ENCODE measurements around the gene MEX3C. TPM values are rescaled to one million over a fixed set of nuclear protein-coding genes. Genes with fewer than 3 reads are reported as not detected.

The MEX3C gene
- total RNA-seq, 1 experiment from 2014 or later, result 15.8 TPM

DNA sequence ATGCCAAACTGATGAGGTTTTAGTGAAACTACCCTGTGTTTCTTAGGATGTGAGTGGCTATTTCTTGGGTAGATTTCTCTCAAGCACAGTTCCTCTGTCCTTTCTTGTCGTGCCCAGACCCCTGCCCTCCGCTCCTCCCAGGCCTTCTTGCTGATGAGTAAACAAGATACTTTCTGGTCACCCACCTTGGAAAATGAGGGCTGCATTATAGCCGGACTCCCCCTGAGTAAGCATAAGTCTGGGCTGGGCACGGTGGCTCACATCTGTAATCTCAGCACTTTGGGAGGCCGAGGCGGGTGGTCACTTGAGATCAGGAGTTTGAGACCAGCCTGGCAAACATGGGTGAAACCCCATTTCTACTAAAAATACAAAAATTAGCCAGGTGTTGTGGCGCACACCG is 58.5 kb downstream of the MEX3C start:
- no peak overlapping the region for H2AFZ ChIP-seq (ENCODE audit: low read length)
- no peak overlapping the region for H3K4me3 ChIP-seq (ENCODE audit: low read length)
- H4K20me1 ChIP-seq (ENCODE audit: low read length), result no peaks in the 10 kb centered on the region
- no peaks in the 10 kb centered on the region for H3K36me3 ChIP-seq (ENCODE audit: low read depth, low read length)
- no peaks in the 10 kb centered on the region for H3K9me3 ChIP-seq (ENCODE audit: low read length)
- H3K27ac ChIP-seq (ENCODE audit: low read length), result no peak overlapping the region
- POLR2A ChIA-PET (ENCODE audit: unreplicated experiment), result no interaction called here
- intact Hi-C loops (cut with micrococcal nuclease), result no loop called here
- no TSS peak for BruUV-seq (replicated peaks)
- CTCF ChIA-PET, result no interaction called here
- no peak overlapping the region for H3K9ac ChIP-seq (ENCODE audit: low read length)
- no peak overlapping the region for H3K4me2 ChIP-seq (ENCODE audit: low read length)
- H3F3A ChIP-seq (ENCODE audit: low read length, unreplicated experiment), result no peaks in the 10 kb centered on the region
- TF ChIP-seq EZH2phosphoT487 (IDR thresholded peaks at IDR 0.05; ENCODE audit: borderline replicate concordance, low read length), result no peak
- TF ChIP-seq, protein P1, sequence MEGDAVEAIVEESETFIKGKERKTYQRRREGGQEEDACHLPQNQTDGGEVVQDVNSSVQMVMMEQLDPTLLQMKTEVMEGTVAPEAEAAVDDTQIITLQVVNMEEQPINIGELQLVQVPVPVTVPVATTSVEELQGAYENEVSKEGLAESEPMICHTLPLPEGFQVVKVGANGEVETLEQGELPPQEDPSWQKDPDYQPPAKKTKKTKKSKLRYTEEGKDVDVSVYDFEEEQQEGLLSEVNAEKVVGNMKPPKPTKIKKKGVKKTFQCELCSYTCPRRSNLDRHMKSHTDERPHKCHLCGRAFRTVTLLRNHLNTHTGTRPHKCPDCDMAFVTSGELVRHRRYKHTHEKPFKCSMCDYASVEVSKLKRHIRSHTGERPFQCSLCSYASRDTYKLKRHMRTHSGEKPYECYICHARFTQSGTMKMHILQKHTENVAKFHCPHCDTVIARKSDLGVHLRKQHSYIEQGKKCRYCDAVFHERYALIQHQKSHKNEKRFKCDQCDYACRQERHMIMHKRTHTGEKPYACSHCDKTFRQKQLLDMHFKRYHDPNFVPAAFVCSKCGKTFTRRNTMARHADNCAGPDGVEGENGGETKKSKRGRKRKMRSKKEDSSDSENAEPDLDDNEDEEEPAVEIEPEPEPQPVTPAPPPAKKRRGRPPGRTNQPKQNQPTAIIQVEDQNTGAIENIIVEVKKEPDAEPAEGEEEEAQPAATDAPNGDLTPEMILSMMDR (conservative IDR thresholded peaks at IDR 0.05; ENCODE audit: low read depth, low read length), result no peak
- TF ChIP-seq EZH2 (IDR thresholded peaks at IDR 0.05; ENCODE audit: low read length, unreplicated experiment), result no peak
- no peaks in the 10 kb centered on the region for H3K4me1 ChIP-seq (ENCODE audit: insufficient read depth, low read length)
- H3K9me2 ChIP-seq (replicated peaks; ENCODE audit: low read length), result no peaks in the 10 kb centered on the region
- H3K27me3 ChIP-seq (ENCODE audit: low read length), result no peaks in the 10 kb centered on the region
- DNase-seq (no peak), ATAC-seq (no peak)
- H3K79me2 ChIP-seq (ENCODE audit: low read length), result no peaks in the 10 kb centered on the region

- ATAC-seq (no peak), DNase-seq (no peak)
- POLR2A ChIA-PET (ENCODE audit: unreplicated experiment), result no interaction called here
- intact Hi-C loops (cut with micrococcal nuclease), result no loop called here
- H3K9me2 ChIP-seq (replicated peaks; ENCODE audit: low read length), result no peaks in the 10 kb centered on the region
- no peak overlapping the region for H2AFZ ChIP-seq (ENCODE audit: low read length)
- CTCF ChIA-PET, result no interaction called here
- no TSS peak for BruUV-seq (replicated peaks)
- H3K9me3 ChIP-seq (ENCODE audit: low read length), result no peaks in the 10 kb centered on the region
- H4K20me1 ChIP-seq (ENCODE audit: low read length), result no peaks in the 10 kb centered on the region
- H3K27ac ChIP-seq (ENCODE audit: low read length), result no peak overlapping the region
- no peaks in the 10 kb centered on the region for H3K79me2 ChIP-seq (ENCODE audit: low read length)
- no peak overlapping the region for H3K9ac ChIP-seq (ENCODE audit: low read length)
- H3K27me3 ChIP-seq (ENCODE audit: low read length), result no peaks in the 10 kb centered on the region
- TF ChIP-seq, protein P1 (conservative IDR thresholded peaks at IDR 0.05; ENCODE audit: low read depth, low read length), result no peak
- no peak for TF ChIP-seq EZH2 (IDR thresholded peaks at IDR 0.05; ENCODE audit: low read length, unreplicated experiment)
- H3K4me2 ChIP-seq (ENCODE audit: low read length), result no peak overlapping the region
- H3F3A ChIP-seq (ENCODE audit: low read length, unreplicated experiment), result no peaks in the 10 kb centered on the region
- no peaks in the 10 kb centered on the region for H3K36me3 ChIP-seq (ENCODE audit: low read depth, low read length)
- H3K4me1 ChIP-seq (ENCODE audit: insufficient read depth, low read length), result no peaks in the 10 kb centered on the region
- H3K4me3 ChIP-seq (ENCODE audit: low read length), result no peak overlapping the region
Observed at GRCh38 chr18:51137891-51138290, 59.6 kb downstream of the MEX3C start.

GRCh38 chr18:51137026-51137729 is 60.3 kb downstream of the MEX3C start:
- DNase-seq (no peak), ATAC-seq (no peak)
- CTCF ChIA-PET, result no interaction called here
- POLR2A ChIA-PET (ENCODE audit: unreplicated experiment), result interaction anchor here (0.6 kb wide), 1 partner anchor 18 kb away, joined by 4 read pairs; no protein-coding TSS in a partner anchor
- no peak overlapping the region for H3K4me3 ChIP-seq (ENCODE audit: low read length)
- BruUV-seq (replicated peaks), result no TSS peak
- H3K9ac ChIP-seq (ENCODE audit: low read length), result no peak overlapping the region
- no peaks in the 10 kb centered on the region for H3K27me3 ChIP-seq (ENCODE audit: low read length)
- no peak overlapping the region for H2AFZ ChIP-seq (ENCODE audit: low read length)
- TF ChIP-seq EZH2 (IDR thresholded peaks at IDR 0.05; ENCODE audit: low read length, unreplicated experiment), result no peak
- no peak for TF ChIP-seq EZH2phosphoT487 (IDR thresholded peaks at IDR 0.05; ENCODE audit: borderline replicate concordance, low read length)
- no peaks in the 10 kb centered on the region for H3K36me3 ChIP-seq (ENCODE audit: low read depth, low read length)
- no peaks in the 10 kb centered on the region for H3K9me2 ChIP-seq (replicated peaks; ENCODE audit: low read length)
- H3K4me2 ChIP-seq (ENCODE audit: low read length), result no peak overlapping the region
- no peaks in the 10 kb centered on the region for H3K9me3 ChIP-seq (ENCODE audit: low read length)
- H3F3A ChIP-seq (ENCODE audit: low read length, unreplicated experiment), result no peaks in the 10 kb centered on the region
- H4K20me1 ChIP-seq (ENCODE audit: low read length), result no peaks in the 10 kb centered on the region
- H3K4me1 ChIP-seq (ENCODE audit: insufficient read depth, low read length), result no peaks in the 10 kb centered on the region
- H3K27ac ChIP-seq (ENCODE audit: low read length), result no peak overlapping the region
- intact Hi-C loops (cut with micrococcal nuclease), result no loop called here
- H3K79me2 ChIP-seq (ENCODE audit: low read length), result no peaks in the 10 kb centered on the region
